IMR-90 (cell line): ENCODE data around the gene MS4A10. TPM values are rescaled to one million over a fixed set of nuclear protein-coding genes. Genes with fewer than 3 reads are reported as not detected.

Source experiments
- ATAC-seq: fragments of 200-7000 bp; cut with Tn5 transposase; 2 replicates; pipeline ENCODE4 v1.9.1; 2020; ENCODE audit warnings: low read depth, mild to moderate bottlenecking, moderate library complexity
- BruUV-seq: library from RNA; stranded (reverse); fragments of 400-500 nt; replicated peaks from 2 replicates; lab custom pipeline; 2021; lab: Mats Ljungman, UMichigan
- CTCF ChIA-PET: fragments of 300-600 bp; formaldehyde crosslinking; extraction: SDS; loops from one replicate; lab custom pipeline; 2021; ENCODE audit warnings: antibody characterized with exemption; lab: Yijun Ruan, JAX
- POLR2A ChIA-PET: fragments of 300-600 bp; sonication (Branson Sonifier 250); formaldehyde crosslinking; loops from one replicate; lab custom pipeline; 2022; ENCODE audit warnings: antibody characterized with exemption; ENCODE audit not compliant: unreplicated experiment; lab: Charles Lee
- DNase-seq: peaks from one replicate; pipeline ENCODE4 v3.0.0; 2013
- H2AFZ ChIP-seq: replicated peaks from 2 replicates; pipeline ENCODE3; 2013; ENCODE audit warnings: low read length, mild to moderate bottlenecking; ENCODE audit not compliant: poor library complexity
- H2AK5ac ChIP-seq: 2 replicates; pipeline ENCODE4 v1.6.1; 2013; ENCODE audit warnings: low read depth, low read length, inconsistent platforms
- H2AK9ac ChIP-seq: replicated peaks from 2 replicates; pipeline ENCODE3; 2013; ENCODE audit warnings: mild to moderate bottlenecking, low read depth, low read length, moderate library complexity; ENCODE audit not compliant: poor library complexity
- H2BK120ac ChIP-seq: 2 replicates; pipeline ENCODE4 v1.6.1; 2013; ENCODE audit warnings: low read depth, low read length, inconsistent platforms
- H2BK15ac ChIP-seq: 3 replicates; pipeline ENCODE4 v1.6.1; 2013; ENCODE audit warnings: low read depth, low read length, inconsistent platforms
- H2BK20ac ChIP-seq: 2 replicates; pipeline ENCODE4 v1.6.1; 2013; ENCODE audit warnings: low read depth, mild to moderate bottlenecking, inconsistent platforms, low read length, moderate library complexity
- H2BK5ac ChIP-seq: 2 replicates; pipeline ENCODE4 v1.6.1; 2013; ENCODE audit warnings: mild to moderate bottlenecking, low read depth, low read length, inconsistent platforms; ENCODE audit not compliant: poor library complexity, severe bottlenecking
- H3K14ac ChIP-seq: replicated peaks from 2 replicates; pipeline ENCODE4 v1.6.1; 2013; ENCODE audit warnings: low read depth, low read length, inconsistent platforms
- H3K18ac ChIP-seq: 2 replicates; pipeline ENCODE4 v1.6.1; 2013; ENCODE audit warnings: low read depth, low read length, control low read depth
- H3K23ac ChIP-seq: 2 replicates; pipeline ENCODE4 v1.6.1; 2013; ENCODE audit warnings: low read depth, low read length, inconsistent platforms
- H3K27ac ChIP-seq: 2 replicates; pipeline ENCODE4 v1.5.1; 2013; ENCODE audit warnings: mild to moderate bottlenecking, control low read depth, low read length; ENCODE audit not compliant: insufficient read depth
- H3K27me3 ChIP-seq: 2 replicates; pipeline ENCODE4 v1.6.1; 2013; ENCODE audit warnings: low read length; ENCODE audit not compliant: control insufficient read depth, insufficient read depth
- H3K36me3 ChIP-seq: 2 replicates; pipeline ENCODE4 v1.6.1; 2013; ENCODE audit warnings: low read length, mixed read lengths; ENCODE audit not compliant: control insufficient read depth, insufficient read depth
- H3K4ac ChIP-seq: 2 replicates; pipeline ENCODE4 v1.6.1; 2013; ENCODE audit warnings: low read depth, low read length, inconsistent platforms
- H3K4me1 ChIP-seq: 2 replicates; pipeline ENCODE4 v1.6.1; 2013; ENCODE audit warnings: low read length, mixed read lengths; ENCODE audit not compliant: control insufficient read depth, insufficient read depth
- H3K4me2 ChIP-seq: 2 replicates; pipeline ENCODE4 v1.6.1; 2013; ENCODE audit warnings: low read depth, mild to moderate bottlenecking, control low read depth, low read length, moderate library complexity
- H3K4me3 ChIP-seq: 2 replicates; pipeline ENCODE4 v1.5.1; 2013; ENCODE audit warnings: low read depth, mild to moderate bottlenecking, control low read depth, low read length, moderate library complexity; ENCODE audit not compliant: insufficient read depth
- H3K56ac ChIP-seq: 2 replicates; pipeline ENCODE4 v1.6.1; 2013; ENCODE audit warnings: low read length, inconsistent platforms; ENCODE audit not compliant: insufficient read depth; ENCODE audit errors: extremely low read depth
- H3K79me1 ChIP-seq, 2 experiments: 2 replicates each; pipeline ENCODE4 v1.6.1; 2013; ENCODE audit warnings: low read length in 2 of 2, inconsistent platforms in 1 of 2, low read depth in 1 of 2
- H3K9ac ChIP-seq: 2 replicates; pipeline ENCODE4 v1.6.1; 2013; ENCODE audit warnings: low read depth, low read length, control low read depth
- H3K9me1 ChIP-seq: 2 replicates; pipeline ENCODE4 v1.6.1; 2013; ENCODE audit warnings: low read length, inconsistent platforms; ENCODE audit not compliant: insufficient read depth
- H3K9me3 ChIP-seq: 2 replicates; pipeline ENCODE4 v1.6.1; 2013; ENCODE audit warnings: low read length; ENCODE audit not compliant: control insufficient read depth, insufficient read depth
- H4K20me1 ChIP-seq: 2 replicates; pipeline ENCODE4 v1.6.1; 2013; ENCODE audit warnings: low read length, inconsistent platforms; ENCODE audit not compliant: insufficient read depth
- H4K5ac ChIP-seq: 2 replicates; pipeline ENCODE4 v1.6.1; 2013; ENCODE audit warnings: mild to moderate bottlenecking, low read depth, low read length, control low read depth
- H4K8ac ChIP-seq, 2 experiments: 2 replicates each; pipeline ENCODE4 v1.6.1; 2013; ENCODE audit warnings: low read depth in 2 of 2, low read length in 2 of 2, control low read depth in 1 of 2, inconsistent platforms in 1 of 2
- H4K91ac ChIP-seq: 2 replicates; pipeline ENCODE4 v1.6.1; 2013; ENCODE audit warnings: low read depth, low read length, inconsistent platforms; ENCODE audit not compliant: insufficient read depth
- BHLHE40 ChIP-seq: fragments of 150-350 bp; IDR thresholded peaks from 2 replicates; pipeline ENCODE4 v1.6.1; 2016; ENCODE audit warnings: mild to moderate bottlenecking, low read depth, low read length
- POLR2A ChIP-seq: IDR thresholded peaks from 2 replicates; pipeline ENCODE4 v1.6.1; 2012; ENCODE audit warnings: mild to moderate bottlenecking, low read depth, low read length
- WGBS, 2 experiments: methylation state at CpG; one replicate each; pipeline versions ENCODE4 v1.1.5 to v1.1.7; 2013; ENCODE audit warnings: missing lambda C conversion rate in 2 of 2; ENCODE audit not compliant: insufficient read length in 1 of 2; ENCODE audit errors: extremely low coverage in 2 of 2; 5-methylcytosine and 5-hydroxymethylcytosine counted together
- dilution Hi-C: fragments of 300-500 bp; cut with HindIII; formaldehyde crosslinking; loops from one replicate; pipeline ENCODE4 v1.14.3; 2018; ENCODE audit warnings: low sequenced_read_pairs; ENCODE audit not compliant: unreplicated experiment
- in situ Hi-C: fragments of 300-500 bp; cut with MboI; formaldehyde crosslinking; loops from 3 replicates; pipeline ENCODE4 v1.14.3; 2019; ENCODE audit warnings: low sequenced_read_pairs, inconsistent platforms, mixed read lengths
- intact Hi-C: fragments of 100-400 bp; cut with micrococcal nuclease; formaldehyde crosslinking; loops from 2 replicates; pipeline ENCODE4 v1.10.0; 2022
- polyA plus RNA-seq, 3 experiments: library from polyadenylated mRNA; depleted of rRNA; stranded (reverse); fragments of >200 nt; gene quantifications; 2 replicates each; pipeline ENCODE4 v1.2.3, GENCODE V29; 2012; ENCODE audit warnings: low replicate concordance in 1 of 3
- total RNA-seq: library from RNA; depleted of rRNA; stranded (reverse); fragments of >200 nt; gene quantifications from 2 replicates; pipeline ENCODE4 v1.2.3, GENCODE V29; 2012

MS4A10 gene
- total and polyA plus RNA-seq, 2 of the 4 experiments (the other 2 are of a cell fraction): not detected

- H3K4me2 ChIP-seq: no peak overlapping the region
- no peak overlapping the region for H3K56ac ChIP-seq
- no peak overlapping the region for H3K4me3 ChIP-seq
- no peak overlapping the region for H4K5ac ChIP-seq
- DNase-seq: peak; percentile 57
- no peak overlapping the region for H3K4ac ChIP-seq
- ATAC-seq: peak; percentile 35; the same call in 1 of the 2 replicates
- no peak overlapping the region; the same call in 1 of the 2 replicates for H3K14ac ChIP-seq
- no peak overlapping the region for H2AFZ ChIP-seq
- no peak overlapping the region for H3K27ac ChIP-seq
- H3K23ac ChIP-seq: no peak overlapping the region
- no peaks in the 10 kb centered on the region for H4K20me1 ChIP-seq
- H2BK15ac ChIP-seq: no peak overlapping the region
- ChIA-PET CTCF (no interaction called here), POLR2A (interaction anchor here (0.6 kb wide), 1 partner anchor 326 kb away, joined by 3 read pairs; no protein-coding TSS in a partner anchor)
- H3K9ac ChIP-seq: no peak overlapping the region
- no peaks in the 10 kb centered on the region for H3K36me3 ChIP-seq
- peaks cover 5% of the 10 kb centered on the region for H3K4me1 ChIP-seq
- intact Hi-C loops (no loop called here), in situ Hi-C loops (no loop called here), dilution Hi-C loops (no loop called here)
- H4K8ac ChIP-seq: no peak overlapping the region
- no TSS peak for BruUV-seq
- H3K27me3 ChIP-seq: peaks cover 36% of the 10 kb centered on the region
- no peak overlapping the region for H4K91ac ChIP-seq
- no peak overlapping the region for H2AK9ac ChIP-seq
- TF ChIP-seq POLR2A: no peak
- TF ChIP-seq BHLHE40: 0 out of 2 replicates have a peak, but pooled peaks have one; percentile 23
- no peaks in the 10 kb centered on the region for H3K79me1 ChIP-seq
- H2BK20ac ChIP-seq: no peak overlapping the region
- H3K9me3 ChIP-seq: no peaks in the 10 kb centered on the region
- no peak overlapping the region for H3K18ac ChIP-seq
- no peak overlapping the region for H2BK120ac ChIP-seq
- WGBS, 2 experiments: 33% methylated on average over 3 of the region's 8 CpGs; no CpG with 5 or more reads in 1 of the 2 experiments
- H3K9me1 ChIP-seq: peaks cover 7% of the 10 kb centered on the region; the same call in 1 of the 2 replicates
- H2BK5ac ChIP-seq: no peak overlapping the region
- no peak overlapping the region for H2AK5ac ChIP-seq
Observed at GRCh38 chr11:60785806-60786361, 751 bp downstream of the MS4A10 start.
